H1 (cell line): ENCODE results near the gene PRRC2C. TPM values are rescaled to one million over a fixed set of nuclear protein-coding genes. Genes with fewer than 3 reads are reported as not detected.

Experiments used
- CTCF ChIA-PET: fragments of 300-600 bp; sonication (Branson Sonifier 250); formaldehyde crosslinking; loops from one replicate; lab custom pipeline; 2021; ENCODE audit not compliant: partially characterized antibody; lab: Charles Lee
- POLR2A ChIA-PET: fragments of 300-600 bp; sonication (Branson Sonifier 250); formaldehyde crosslinking; loops from one replicate; lab custom pipeline; 2021; ENCODE audit warnings: inconsistent platforms; ENCODE audit not compliant: partially characterized antibody; lab: Charles Lee
- DNase-seq, 2 experiments: peaks; one replicate each; pipeline versions ENCODE4 v3.0.0 to v3.0.0-alpha.2; 2010 to 2022; ENCODE audit warnings: low spot score in 2 of 2, low read depth in 1 of 2, mixed read lengths in 1 of 2
- FAIRE-seq: peaks from 2 replicates; lab custom pipeline; 2011; peaks lifted over from hg19 to GRCh38; lab: Jason Lieb, UNC
- H2AFZ ChIP-seq: 2 replicates; pipeline ENCODE4 v1.8.1; 2012; ENCODE audit warnings: low read length, inconsistent platforms
- H2AK5ac ChIP-seq: 2 replicates; pipeline ENCODE4 v1.6.1; 2013; ENCODE audit warnings: low read depth, low read length
- H2BK120ac ChIP-seq: replicated peaks from 2 replicates; pipeline ENCODE3; 2013; ENCODE audit warnings: low read depth, low read length, inconsistent platforms
- H2BK12ac ChIP-seq: 2 replicates; pipeline ENCODE4 v1.6.1; 2013; ENCODE audit warnings: low read depth, low read length
- H2BK15ac ChIP-seq: 2 replicates; pipeline ENCODE4 v1.6.1; 2013; ENCODE audit warnings: low read length
- H2BK20ac ChIP-seq: 2 replicates; pipeline ENCODE4 v1.6.1; 2013; ENCODE audit warnings: low read length
- H2BK5ac ChIP-seq: 2 replicates; pipeline ENCODE4 v1.6.1; 2013; ENCODE audit warnings: low read depth, low read length
- H3K14ac ChIP-seq: 2 replicates; pipeline ENCODE4 v1.6.1; 2013; ENCODE audit warnings: inconsistent platforms; ENCODE audit not compliant: insufficient read length
- H3K18ac ChIP-seq: 2 replicates; pipeline ENCODE4 v1.6.1; 2013; ENCODE audit warnings: low read length; ENCODE audit errors: extremely low read depth
- H3K23ac ChIP-seq: 2 replicates; pipeline ENCODE4 v1.6.1; 2013; ENCODE audit warnings: inconsistent platforms; ENCODE audit not compliant: insufficient read length
- H3K23me2 ChIP-seq: 2 replicates; pipeline ENCODE4 v1.6.1; 2013; ENCODE audit warnings: low read depth, low read length
- H3K27ac ChIP-seq: 2 replicates; pipeline ENCODE4 v1.6.1; 2011; ENCODE audit warnings: low read depth, low read length, inconsistent platforms
- H3K27me3 ChIP-seq, 4 experiments: replicated peaks in 1 of 4; 1 replicate in 1 of 4; 2 replicates in 3 of 4; pipeline versions ENCODE4 v1.6.1 to v1.8.1; 2011 to 2013; ENCODE audit warnings: low read length in 3 of 4, mild to moderate bottlenecking in 3 of 4, inconsistent platforms in 2 of 4, mixed read lengths in 2 of 4, moderate library complexity in 1 of 4; ENCODE audit not compliant: control insufficient read depth in 3 of 4, insufficient read depth in 3 of 4; ENCODE audit errors: extremely low read depth in 1 of 4
- H3K36me3 ChIP-seq, 4 experiments: 2 replicates each; pipeline versions ENCODE4 v1.6.1 to v1.8.1; 2011 to 2013; ENCODE audit warnings: mild to moderate bottlenecking in 4 of 4, low read length in 3 of 4, moderate library complexity in 2 of 4, control low read depth in 1 of 4, inconsistent platforms in 1 of 4; ENCODE audit not compliant: insufficient read depth in 4 of 4, control insufficient read depth in 2 of 4
- H3K4ac ChIP-seq: replicated peaks from 2 replicates; pipeline ENCODE3; 2013; ENCODE audit warnings: low read length, low read depth, mixed read lengths, inconsistent platforms; ENCODE audit not compliant: insufficient read length
- H3K4me1 ChIP-seq, 4 experiments: replicated peaks in 1 of 4; 1 replicate in 1 of 4; 2 replicates in 3 of 4; pipeline versions ENCODE4 v1.6.1 to v1.8.1; 2011 to 2013; ENCODE audit warnings: low read length in 3 of 4, inconsistent platforms in 2 of 4, mixed read lengths in 1 of 4; ENCODE audit not compliant: insufficient read depth in 4 of 4, control insufficient read depth in 3 of 4
- H3K4me2 ChIP-seq, 2 experiments: 2 replicates each; pipeline versions ENCODE4 v1.6.1 to v1.8.1; 2011 to 2013; ENCODE audit warnings: low read depth in 2 of 2, low read length in 2 of 2, control low read depth in 1 of 2, inconsistent platforms in 1 of 2, mild to moderate bottlenecking in 1 of 2; ENCODE audit not compliant: insufficient read depth in 1 of 2
- H3K4me3 ChIP-seq, 4 experiments: fragments of 200-600, 300-600 bp in 1 of 4; sonication (generic), shearing (Covaris generic), sonication (Bioruptor Twin) in 1 of 4; 2 replicates each; pipeline versions ENCODE4 v1.5.1 to v1.8.1; 2011 to 2016; ENCODE audit warnings: low read length in 4 of 4, low read depth in 3 of 4, control low read depth in 2 of 4, inconsistent platforms in 2 of 4, mild to moderate bottlenecking in 2 of 4, mixed read lengths in 1 of 4, moderate library complexity in 1 of 4; ENCODE audit not compliant: insufficient read depth in 2 of 4; ENCODE audit errors: extremely low read depth in 1 of 4
- H3K56ac ChIP-seq: replicated peaks from 2 replicates; pipeline ENCODE3; 2013; ENCODE audit warnings: low read depth, mild to moderate bottlenecking, mixed read lengths, low read length, inconsistent platforms; ENCODE audit not compliant: insufficient read length
- H3K79me1 ChIP-seq: 2 replicates; pipeline ENCODE4 v1.6.1; 2013; ENCODE audit warnings: low read depth, low read length, control low read depth
- H3K79me2 ChIP-seq, 2 experiments: 2 replicates each; pipeline versions ENCODE4 v1.6.1 to v1.8.1; 2012 to 2013; ENCODE audit warnings: low read length in 2 of 2, mild to moderate bottlenecking in 2 of 2, inconsistent platforms in 1 of 2; ENCODE audit not compliant: insufficient read depth in 2 of 2, control insufficient read depth in 1 of 2
- H3K9ac ChIP-seq, 4 experiments: replicated peaks in 1 of 4; 1 replicate in 1 of 4; 2 replicates in 3 of 4; pipeline versions ENCODE4 v1.6.1 to v1.8.1; 2011 to 2013; ENCODE audit warnings: low read depth in 3 of 4, low read length in 3 of 4, control low read depth in 2 of 4, mild to moderate bottlenecking in 2 of 4, moderate library complexity in 2 of 4, inconsistent platforms in 1 of 4; ENCODE audit errors: extremely low read depth in 1 of 4
- H3K9me3 ChIP-seq, 2 experiments: 2 replicates each; pipeline versions ENCODE4 v1.6.1 to v1.8.1; 2012 to 2013; ENCODE audit warnings: mild to moderate bottlenecking in 2 of 2, moderate library complexity in 2 of 2, control low read depth in 1 of 2, inconsistent platforms in 1 of 2, low read depth in 1 of 2, low read length in 1 of 2, mixed read lengths in 1 of 2; ENCODE audit not compliant: insufficient read depth in 2 of 2
- H4K20me1 ChIP-seq, 2 experiments: replicated peaks in 1 of 2; 2 replicates each; pipeline versions ENCODE3 to v1.8.1; 2011 to 2013; ENCODE audit warnings: inconsistent platforms in 2 of 2, low read length in 2 of 2, mild to moderate bottlenecking in 1 of 2; ENCODE audit not compliant: insufficient read depth in 2 of 2, control insufficient read depth in 1 of 2
- H4K5ac ChIP-seq: 2 replicates; pipeline ENCODE4 v1.6.1; 2013; ENCODE audit warnings: low read length, low read depth, mixed read lengths, inconsistent platforms; ENCODE audit not compliant: insufficient read length
- H4K8ac ChIP-seq: 2 replicates; pipeline ENCODE4 v1.8.0; 2013; ENCODE audit warnings: mild to moderate bottlenecking, moderate library complexity, low read length, inconsistent platforms; ENCODE audit not compliant: insufficient read depth; ENCODE audit errors: extremely low read depth
- H4K91ac ChIP-seq: replicated peaks from 2 replicates; pipeline ENCODE3; 2013; ENCODE audit warnings: low read length, mixed read lengths, inconsistent platforms; ENCODE audit not compliant: insufficient read length
- ASH2L ChIP-seq: fragments of 200-600, 300-600 bp; sonication (generic); IDR thresholded peaks from one replicate; pipeline ENCODE4 v1.7.1; 2017; ENCODE audit warnings: low read length
- CHD2 ChIP-seq: IDR thresholded peaks from 2 replicates; pipeline ENCODE4 v1.6.1; 2012; ENCODE audit warnings: low read length, improper control_type of control experiment
- EGR1 ChIP-seq: IDR thresholded peaks from 2 replicates; pipeline ENCODE4 v1.6.1; 2011; ENCODE audit warnings: low read depth, low read length, borderline replicate concordance
- EP300 ChIP-seq, 2 experiments: IDR thresholded peaks; 1 replicate in 1 of 2; 2 replicates in 1 of 2; pipeline ENCODE4 v1.6.1; 2011 to 2012; ENCODE audit warnings: low read depth in 2 of 2, low read length in 2 of 2, mild to moderate bottlenecking in 2 of 2, borderline replicate concordance in 1 of 2, inconsistent platforms in 1 of 2, moderate library complexity in 1 of 2
- GABPA ChIP-seq: IDR thresholded peaks from 2 replicates; pipeline ENCODE4 v1.6.1; 2011; ENCODE audit warnings: mild to moderate bottlenecking, low read length, moderate library complexity, borderline replicate concordance; ENCODE audit not compliant: insufficient read depth
- HDAC2 ChIP-seq, 2 experiments: fragments of 300-600 bp in 1 of 2; sonication (generic) in 1 of 2; IDR thresholded peaks; 2 replicates each; pipeline ENCODE4 v1.6.1; 2011 to 2012; ENCODE audit warnings: low read depth in 2 of 2, low read length in 2 of 2, mild to moderate bottlenecking in 2 of 2, moderate library complexity in 2 of 2, borderline replicate concordance in 1 of 2, inconsistent platforms in 1 of 2
- HDAC6 ChIP-seq: IDR thresholded peaks from one replicate; pipeline ENCODE4 v1.7.1; 2012; ENCODE audit warnings: low read depth, mild to moderate bottlenecking, inconsistent platforms, low read length, moderate library complexity
- MAX ChIP-seq: IDR thresholded peaks from 2 replicates; pipeline ENCODE4 v1.6.1; 2012; ENCODE audit warnings: inconsistent platforms
- PHF8 ChIP-seq: fragments of 200-600 bp; sonication (generic); conservative IDR thresholded peaks from 2 replicates; pipeline ENCODE4 v1.7.1; 2012; ENCODE audit warnings: low read depth, mild to moderate bottlenecking, inconsistent platforms, low read length, moderate library complexity
- RXRA ChIP-seq: IDR thresholded peaks from 2 replicates; pipeline ENCODE4 v1.6.1; 2011; ENCODE audit warnings: low read depth, mild to moderate bottlenecking, low read length, moderate library complexity; ENCODE audit not compliant: insufficient read depth
- TEAD4 ChIP-seq: IDR thresholded peaks from 2 replicates; pipeline ENCODE4 v1.6.1; 2012; ENCODE audit warnings: low read depth, low read length, inconsistent platforms, mixed read lengths
- YY1 ChIP-seq: IDR thresholded peaks from 2 replicates; pipeline ENCODE4 v1.6.1; 2011; ENCODE audit warnings: low read depth, mild to moderate bottlenecking, low read length
- WGBS, 2 experiments: shearing (Covaris generic) in 1 of 2; methylation state at CpG; one replicate each; pipeline versions ENCODE4 v1.1.6 to v1.1.7; 2013 to 2015; ENCODE audit warnings: low lambda C conversion rate in 2 of 2, mixed read lengths in 2 of 2, inconsistent platforms in 1 of 2, low coverage in 1 of 2, missing lambda C conversion rate in 1 of 2; ENCODE audit not compliant: insufficient replicate concordance in 2 of 2, insufficient coverage in 1 of 2, insufficient read length in 1 of 2; ENCODE audit errors: extremely low coverage in 1 of 2, missing lambda C conversion rate in 1 of 2; 5-methylcytosine and 5-hydroxymethylcytosine counted together
- polyA plus RNA-seq, 7 experiments: library from polyadenylated mRNA; depleted of rRNA in 3 of 7; stranded (reverse) in 5 of 7; unstranded in 2 of 7; fragments of >200 nt in 5 of 7; fragments of 200-250 nt in 2 of 7; gene quantifications; 1 replicate in 5 of 7; 2 replicates in 1 of 7; 4 replicates in 1 of 7; pipeline versions ENCODE4 v1.2.1 to v1.2.3, GENCODE V29; 2011 to 2013; ENCODE audit warnings: missing spikeins in 2 of 7, mixed read lengths in 2 of 7
- total RNA-seq: library from RNA; stranded (reverse); fragmentation: NEBNext Ultra II Directional; extraction: Animal tissue kit (Norgen Biotek cat#: 25700); gene quantifications from 2 replicates; pipeline ENCODE4 v1.2.1, GENCODE V29; 2021

PRRC2C gene
- total and polyA plus RNA-seq, 2 of the 8 experiments (the other 6 are each of a cell fraction or from before 2014, with no cell fraction given), result 125 to 264 TPM

DNA sequence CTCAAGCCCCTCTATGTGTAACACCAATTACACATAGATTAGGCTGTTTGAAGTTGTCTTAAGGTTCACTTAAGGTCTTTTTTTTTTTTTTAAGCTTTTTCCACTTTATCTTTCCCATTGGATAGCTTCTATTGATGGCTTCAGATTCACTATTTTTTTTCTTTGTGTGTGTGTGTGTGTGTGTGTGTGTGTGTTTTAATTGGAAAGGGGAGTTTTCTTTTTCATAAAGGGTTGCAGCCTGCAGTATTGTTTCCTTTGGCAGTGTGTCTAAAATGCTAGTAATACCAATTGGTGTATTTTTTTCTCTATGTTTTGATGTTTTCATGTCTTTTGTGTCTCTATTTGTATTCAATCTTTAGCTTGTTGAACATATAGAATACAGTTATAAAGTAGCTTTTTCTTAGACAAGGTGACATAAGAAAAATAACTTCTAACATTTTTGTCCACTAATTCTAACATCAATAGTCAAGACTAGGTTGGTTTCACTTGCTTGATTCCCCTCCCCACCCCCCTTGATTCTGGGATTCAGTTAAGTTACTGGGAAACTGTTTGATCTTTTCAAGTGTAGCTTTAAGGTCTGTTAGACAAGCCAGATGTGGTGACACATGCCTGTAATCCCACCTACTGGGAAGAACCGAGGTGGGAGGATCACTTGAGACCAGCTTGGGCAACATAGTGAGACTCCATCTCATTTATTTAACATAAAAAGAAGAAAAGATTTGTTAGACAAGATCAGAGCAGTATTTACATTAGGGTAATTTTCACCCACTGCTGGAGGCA lies 21.4 kb downstream of the PRRC2C start:
- H3K36me3 ChIP-seq, result no peaks in the 10 kb centered on the region
- H3K56ac ChIP-seq, result no peak overlapping the region
- H4K91ac ChIP-seq, result no peak overlapping the region
- peaks cover 0 to 6% (median 3%) of the 10 kb centered on the region in 4 experiments; a peak in 2 of 7 replicates for H3K4me1 ChIP-seq
- no peak overlapping the region for H3K9ac ChIP-seq
- H2BK20ac ChIP-seq, result no peak overlapping the region
- no peak overlapping the region for H2BK15ac ChIP-seq
- ChIA-PET CTCF (interaction anchor here (0.6 to 1.6 kb wide), 3 partner anchors 11 to 22 kb away, joined by 3 to 7 read pairs (median 3); no protein-coding TSS in a partner anchor), POLR2A (interaction anchor here (1.1 to 1.3 kb wide), 3 partner anchors 8 to 20 kb away, joined by 3 to 4 read pairs (median 4); no protein-coding TSS in a partner anchor)
- no peak overlapping the region for H3K23ac ChIP-seq
- no peak overlapping the region for H3K4me3 ChIP-seq
- no peak overlapping the region for H2BK12ac ChIP-seq
- no peak overlapping the region for H4K5ac ChIP-seq
- no peaks in the 10 kb centered on the region; the same call in 1 of the 2 replicates for H3K79me1 ChIP-seq
- H2BK5ac ChIP-seq, result no peak overlapping the region
- 58% methylated on average over 1 of the region's 1 CpG; no CpG with 5 or more reads in 1 of the 2 experiments for WGBS, 2 experiments
- H3K14ac ChIP-seq, result no peak overlapping the region
- DNase-seq (no peak), FAIRE-seq (no peak)
- H2AK5ac ChIP-seq, result no peak overlapping the region
- no peak overlapping the region for H2AFZ ChIP-seq
- no peak overlapping the region for H3K27ac ChIP-seq
- H3K4ac ChIP-seq, result no peak overlapping the region
- no peak overlapping the region for H4K8ac ChIP-seq
- no peaks in the 10 kb centered on the region; the same call in 1 of the 2 replicates for H3K23me2 ChIP-seq
- peaks cover 27 to 28% of the 10 kb centered on the region in 2 experiments for H4K20me1 ChIP-seq
- H3K9me3 ChIP-seq, result no peaks in the 10 kb centered on the region
- no peaks in the 10 kb centered on the region for H3K27me3 ChIP-seq
- peaks cover 65 to 100% of the 10 kb centered on the region in 2 experiments for H3K79me2 ChIP-seq
- H3K18ac ChIP-seq, result no peak overlapping the region
- no peak overlapping the region; a peak in 1 of 4 replicates for H3K4me2 ChIP-seq
- H2BK120ac ChIP-seq, result no peak overlapping the region
- TF ChIP-seq RXRA, result no peak
- TF ChIP-seq HDAC6, result no peak
- TF ChIP-seq GABPA, result no peak
- no peak for TF ChIP-seq MAX
- TF ChIP-seq PHF8, result no peak
- TF ChIP-seq EP300 (IDR thresholded peaks at IDR 0.05; ENCODE audit: borderline replicate concordance in 1 of 2, low read depth in 2 of 2, low read length in 2 of 2), result no peak
- TF ChIP-seq YY1, result no peak
- no peak for TF ChIP-seq EGR1
- TF ChIP-seq CHD2, result no peak
- TF ChIP-seq TEAD4, result no peak
- TF ChIP-seq ASH2L, result no peak
- no peak for TF ChIP-seq HDAC2 (IDR thresholded peaks at IDR 0.05; ENCODE audit: borderline replicate concordance in 1 of 2, low read depth in 2 of 2, low read length in 2 of 2)
